HEK293 (cell line): ENCODE data around the gene BLVRB.

Source experiments
- KLF17 ChIP-seq: fragments of 450-650 bp; formaldehyde crosslinking; IDR thresholded peaks from 2 replicates; pipeline ENCODE4 v1.5.1; 2016; ENCODE audit warnings: missing biosample characterization, missing genetic modification characterization
- OVOL3 ChIP-seq: fragments of 450-650 bp; formaldehyde crosslinking; IDR thresholded peaks from 2 replicates; pipeline ENCODE4 v1.5.1; 2016; ENCODE audit warnings: missing biosample characterization, missing genetic modification characterization
- REPIN1 ChIP-seq: fragments of 450-650 bp; formaldehyde crosslinking; IDR thresholded peaks from 2 replicates; pipeline ENCODE4 v1.5.1; 2017; ENCODE audit warnings: missing biosample characterization, missing genetic modification characterization, low read depth
- REST ChIP-seq: fragments of 450-650 bp; formaldehyde crosslinking; IDR thresholded peaks from 2 replicates; pipeline ENCODE4 v1.5.1; 2016; ENCODE audit warnings: missing biosample characterization, missing genetic modification characterization
- ZFP37 ChIP-seq: fragments of 450-650 bp; formaldehyde crosslinking; IDR thresholded peaks from 2 replicates; pipeline ENCODE4 v1.5.1; 2016; ENCODE audit warnings: missing biosample characterization, missing genetic modification characterization
- ZNF18 ChIP-seq: fragments of 450-650 bp; formaldehyde crosslinking; IDR thresholded peaks from 2 replicates; pipeline ENCODE4 v1.5.1; 2016; ENCODE audit warnings: missing biosample characterization, missing genetic modification characterization
- ZNF23 ChIP-seq: fragments of 450-650 bp; formaldehyde crosslinking; IDR thresholded peaks from 2 replicates; pipeline ENCODE4 v1.5.1; 2016; ENCODE audit warnings: missing biosample characterization, missing genetic modification characterization, borderline replicate concordance
- ZNF324 ChIP-seq: fragments of 450-650 bp; formaldehyde crosslinking; IDR thresholded peaks from 2 replicates; pipeline ENCODE4 v1.5.1; 2016; ENCODE audit warnings: missing biosample characterization, missing genetic modification characterization
- ZNF354C ChIP-seq: fragments of 450-650 bp; formaldehyde crosslinking; IDR thresholded peaks from 2 replicates; pipeline ENCODE4 v1.5.1; 2016; ENCODE audit warnings: missing biosample characterization, missing genetic modification characterization, low read depth, borderline replicate concordance
- ZNF366 ChIP-seq: fragments of 450-650 bp; formaldehyde crosslinking; conservative IDR thresholded peaks from 2 replicates; pipeline ENCODE4 v1.5.1; 2016; ENCODE audit warnings: missing biosample characterization, missing genetic modification characterization
- ZNF398 ChIP-seq: fragments of 450-650 bp; formaldehyde crosslinking; IDR thresholded peaks from 2 replicates; pipeline ENCODE4 v1.5.1; 2017; ENCODE audit warnings: missing biosample characterization, missing genetic modification characterization
- ZNF433 ChIP-seq: fragments of 450-650 bp; formaldehyde crosslinking; IDR thresholded peaks from 2 replicates; pipeline ENCODE4 v1.5.1; 2016; ENCODE audit warnings: missing biosample characterization, missing genetic modification characterization, low read depth
- ZNF521 ChIP-seq: fragments of 450-650 bp; formaldehyde crosslinking; IDR thresholded peaks from 2 replicates; pipeline ENCODE4 v1.5.1; 2017; ENCODE audit warnings: missing biosample characterization, mild to moderate bottlenecking, missing genetic modification characterization
- ZNF585B ChIP-seq: fragments of 450-650 bp; formaldehyde crosslinking; IDR thresholded peaks from 2 replicates; pipeline ENCODE4 v1.5.1; 2016; ENCODE audit warnings: missing biosample characterization, missing genetic modification characterization
- ZNF596 ChIP-seq: fragments of 450-650 bp; IDR thresholded peaks from 2 replicates; pipeline ENCODE4 v1.5.0; 2018; ENCODE audit warnings: missing biosample characterization, mild to moderate bottlenecking, missing genetic modification characterization, moderate library complexity
- ZNF610 ChIP-seq: fragments of 450-650 bp; formaldehyde crosslinking; IDR thresholded peaks from 2 replicates; pipeline ENCODE4 v1.5.1; 2016; ENCODE audit warnings: missing biosample characterization, missing genetic modification characterization, borderline replicate concordance
- ZNF76 ChIP-seq: fragments of 450-650 bp; formaldehyde crosslinking; IDR thresholded peaks from 2 replicates; pipeline ENCODE4; 2016; ENCODE audit warnings: low read depth, missing biosample characterization, missing genetic modification characterization, borderline replicate concordance
- TF ChIP-seq, protein P1 (sequence below): fragments of 450-650 bp; formaldehyde crosslinking; IDR thresholded peaks from 2 replicates; pipeline ENCODE4; 2016; ENCODE audit warnings: missing biosample characterization, missing genetic modification characterization
- TF ChIP-seq, protein P2 (sequence below): fragments of 450-650 bp; formaldehyde crosslinking; IDR thresholded peaks from 2 replicates; pipeline ENCODE4 v1.5.1; 2016; ENCODE audit warnings: missing biosample characterization, missing genetic modification characterization, low read depth
- TF ChIP-seq, protein P3 (sequence below): fragments of 450-650 bp; formaldehyde crosslinking; IDR thresholded peaks from 2 replicates; pipeline ENCODE4 v1.5.1; 2017; ENCODE audit warnings: missing biosample characterization, missing genetic modification characterization
- TF ChIP-seq, protein P4 (sequence below): fragments of 450-650 bp; formaldehyde crosslinking; IDR thresholded peaks from 2 replicates; pipeline ENCODE4 v1.5.1; 2016; ENCODE audit warnings: missing biosample characterization, missing genetic modification characterization
- TF ChIP-seq, protein P5 (sequence below): fragments of 450-650 bp; formaldehyde crosslinking; IDR thresholded peaks from 2 replicates; pipeline ENCODE4 v1.5.1; 2016; ENCODE audit warnings: missing biosample characterization, missing genetic modification characterization

Gene BLVRB

GRCh38 chr19:40433391-40434216 lies 31.9 kb downstream of the BLVRB start (continued):
- TF ChIP-seq ZNF18 (tag by site-specific recombination) (0 out of 2 replicates have a peak, but pooled peaks have one; percentile 19), ZNF610 (peak; percentile 47; the same call in 1 of the 2 replicates), ZNF366 (tag by site-specific recombination) (peak; percentile 86), OVOL3 (tag by site-specific recombination) (0 out of 2 replicates have a peak, but pooled peaks have one; percentile 76), ZNF521 (tag by site-specific recombination) (no peak), REPIN1 (no peak), ZNF596 (tag by site-specific recombination) (peak; percentile 71), ZNF76 (tag by site-specific recombination) (peak; percentile 65), REST (tag by site-specific recombination) (peak; percentile 10; the same call in 1 of the 2 replicates), ZNF354C (tag by site-specific recombination) (no peak), ZFP37 (tag by site-specific recombination) (peak; percentile 89), KLF17 (peak; percentile 73; the same call in 1 of the 2 replicates), ZNF585B (peak; percentile 60), ZNF433 (no peak), ZNF398 (peak; percentile 94), ZNF324 (tag by site-specific recombination) (0 out of 2 replicates have a peak, but pooled peaks have one; percentile 58), ZNF23 (tag by site-specific recombination) (no peak)
- TF ChIP-seq, protein P1, sequence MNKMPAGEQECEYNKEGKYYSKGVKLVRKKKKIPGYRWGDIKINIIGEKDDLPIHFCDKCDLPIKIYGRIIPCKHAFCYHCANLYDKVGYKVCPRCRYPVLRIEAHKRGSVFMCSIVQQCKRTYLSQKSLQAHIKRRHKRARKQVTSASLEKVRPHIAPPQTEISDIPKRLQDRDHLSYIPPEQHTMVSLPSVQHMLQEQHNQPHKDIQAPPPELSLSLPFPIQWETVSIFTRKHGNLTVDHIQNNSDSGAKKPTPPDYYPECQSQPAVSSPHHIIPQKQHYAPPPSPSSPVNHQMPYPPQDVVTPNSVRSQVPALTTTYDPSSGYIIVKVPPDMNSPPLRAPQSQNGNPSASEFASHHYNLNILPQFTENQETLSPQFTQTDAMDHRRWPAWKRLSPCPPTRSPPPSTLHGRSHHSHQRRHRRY = no peak
- TF ChIP-seq, protein P2, sequence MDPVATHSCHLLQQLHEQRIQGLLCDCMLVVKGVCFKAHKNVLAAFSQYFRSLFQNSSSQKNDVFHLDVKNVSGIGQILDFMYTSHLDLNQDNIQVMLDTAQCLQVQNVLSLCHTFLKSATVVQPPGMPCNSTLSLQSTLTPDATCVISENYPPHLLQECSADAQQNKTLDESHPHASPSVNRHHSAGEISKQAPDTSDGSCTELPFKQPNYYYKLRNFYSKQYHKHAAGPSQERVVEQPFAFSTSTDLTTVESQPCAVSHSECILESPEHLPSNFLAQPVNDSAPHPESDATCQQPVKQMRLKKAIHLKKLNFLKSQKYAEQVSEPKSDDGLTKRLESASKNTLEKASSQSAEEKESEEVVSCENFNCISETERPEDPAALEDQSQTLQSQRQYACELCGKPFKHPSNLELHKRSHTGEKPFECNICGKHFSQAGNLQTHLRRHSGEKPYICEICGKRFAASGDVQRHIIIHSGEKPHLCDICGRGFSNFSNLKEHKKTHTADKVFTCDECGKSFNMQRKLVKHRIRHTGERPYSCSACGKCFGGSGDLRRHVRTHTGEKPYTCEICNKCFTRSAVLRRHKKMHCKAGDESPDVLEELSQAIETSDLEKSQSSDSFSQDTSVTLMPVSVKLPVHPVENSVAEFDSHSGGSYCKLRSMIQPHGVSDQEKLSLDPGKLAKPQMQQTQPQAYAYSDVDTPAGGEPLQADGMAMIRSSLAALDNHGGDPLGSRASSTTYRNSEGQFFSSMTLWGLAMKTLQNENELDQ = no peak
- TF ChIP-seq, protein P3, sequence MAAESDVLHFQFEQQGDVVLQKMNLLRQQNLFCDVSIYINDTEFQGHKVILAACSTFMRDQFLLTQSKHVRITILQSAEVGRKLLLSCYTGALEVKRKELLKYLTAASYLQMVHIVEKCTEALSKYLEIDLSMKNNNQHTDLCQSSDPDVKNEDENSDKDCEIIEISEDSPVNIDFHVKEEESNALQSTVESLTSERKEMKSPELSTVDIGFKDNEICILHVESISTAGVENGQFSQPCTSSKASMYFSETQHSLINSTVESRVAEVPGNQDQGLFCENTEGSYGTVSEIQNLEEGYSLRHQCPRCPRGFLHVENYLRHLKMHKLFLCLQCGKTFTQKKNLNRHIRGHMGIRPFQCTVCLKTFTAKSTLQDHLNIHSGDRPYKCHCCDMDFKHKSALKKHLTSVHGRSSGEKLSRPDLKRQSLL (tag by site-specific recombination) = peak; percentile 51; the same call in 1 of the 2 replicates
- TF ChIP-seq, protein P4, sequence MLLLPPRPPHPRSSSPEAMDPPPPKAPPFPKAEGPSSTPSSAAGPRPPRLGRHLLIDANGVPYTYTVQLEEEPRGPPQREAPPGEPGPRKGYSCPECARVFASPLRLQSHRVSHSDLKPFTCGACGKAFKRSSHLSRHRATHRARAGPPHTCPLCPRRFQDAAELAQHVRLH (tag by site-specific recombination) = 0 out of 2 replicates have a peak, but pooled peaks have one; percentile 19
- TF ChIP-seq, protein P5, sequence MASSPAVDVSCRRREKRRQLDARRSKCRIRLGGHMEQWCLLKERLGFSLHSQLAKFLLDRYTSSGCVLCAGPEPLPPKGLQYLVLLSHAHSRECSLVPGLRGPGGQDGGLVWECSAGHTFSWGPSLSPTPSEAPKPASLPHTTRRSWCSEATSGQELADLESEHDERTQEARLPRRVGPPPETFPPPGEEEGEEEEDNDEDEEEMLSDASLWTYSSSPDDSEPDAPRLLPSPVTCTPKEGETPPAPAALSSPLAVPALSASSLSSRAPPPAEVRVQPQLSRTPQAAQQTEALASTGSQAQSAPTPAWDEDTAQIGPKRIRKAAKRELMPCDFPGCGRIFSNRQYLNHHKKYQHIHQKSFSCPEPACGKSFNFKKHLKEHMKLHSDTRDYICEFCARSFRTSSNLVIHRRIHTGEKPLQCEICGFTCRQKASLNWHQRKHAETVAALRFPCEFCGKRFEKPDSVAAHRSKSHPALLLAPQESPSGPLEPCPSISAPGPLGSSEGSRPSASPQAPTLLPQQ (tag by site-specific recombination) = peak; percentile 88
